ENCODE results near the gene MAP7.

Gene MAP7

GRCh38 chr6:136294621-136295020, 255.6 kb downstream of the MAP7 start:
- no peak for DNase-seq (ENCODE audit: low read depth)
